Endothelial cell of umbilical vein (primary cell): Measurements from ENCODE around the gene ITGA3. TPM values are rescaled to one million over a fixed set of nuclear protein-coding genes. Genes with fewer than 3 reads are reported as not detected.

ENCODE experiments used
- BruUV-seq: library from RNA; stranded (reverse); fragments of 400-500 nt; replicated peaks from 2 replicates; lab custom pipeline; 2021; lab: Mats Ljungman, UMichigan
- CTCF ChIA-PET: fragments of 300-600, 350-600 bp; sonication (Branson Sonifier 250); formaldehyde crosslinking; loops from one replicate; lab custom pipeline; 2021; ENCODE audit warnings: antibody characterized with exemption, inconsistent platforms; lab: Charles Lee
- POLR2A ChIA-PET: fragments of 300-600, 350-600 bp; sonication (Branson Sonifier 250); formaldehyde crosslinking; loops from one replicate; lab custom pipeline; 2021; ENCODE audit warnings: antibody characterized with exemption, inconsistent platforms; lab: Charles Lee
- DNase-seq: peaks from one replicate; pipeline ENCODE4 v3.0.0-alpha.2; 2011; ENCODE audit warnings: low read depth, low spot score
- FAIRE-seq: peaks from 2 replicates; lab custom pipeline; 2011; peaks lifted over from hg19 to GRCh38; lab: Jason Lieb, UNC
- H2AFZ ChIP-seq: 2 replicates; pipeline ENCODE4 v1.6.0; 2012; ENCODE audit warnings: low read depth, low read length, control low read depth, inconsistent platforms
- H3K27ac ChIP-seq: 2 replicates; pipeline ENCODE4 v1.5.1; 2011; ENCODE audit warnings: low read depth, mild to moderate bottlenecking, control low read depth, low read length, moderate library complexity; ENCODE audit not compliant: insufficient read depth
- H3K27me3 ChIP-seq, 2 experiments: 2 replicates each; pipeline versions ENCODE4 v1.6.0 to v1.6.1; 2011; ENCODE audit warnings: low read length in 2 of 2, mixed read lengths in 1 of 2; ENCODE audit not compliant: control insufficient read depth in 2 of 2, insufficient read depth in 2 of 2
- H3K36me3 ChIP-seq, 2 experiments: 2 replicates in 1 of 2; 3 replicates in 1 of 2; pipeline ENCODE4 v1.5.1; 2011; ENCODE audit warnings: low read length in 2 of 2, mild to moderate bottlenecking in 1 of 2, moderate library complexity in 1 of 2; ENCODE audit not compliant: control insufficient read depth in 2 of 2, insufficient read depth in 2 of 2; ENCODE audit errors: extremely low read depth in 1 of 2
- H3K4me1 ChIP-seq: 3 replicates; pipeline ENCODE4 v1.5.1; 2011; ENCODE audit warnings: mild to moderate bottlenecking, low read length; ENCODE audit not compliant: control insufficient read depth, insufficient read depth; ENCODE audit errors: extremely low read depth
- H3K4me2 ChIP-seq: 2 replicates; pipeline ENCODE4 v1.6.1; 2011; ENCODE audit warnings: low read length, control low read depth, mixed read lengths; ENCODE audit not compliant: insufficient read depth
- H3K4me3 ChIP-seq, 3 experiments: fragments of 200-600 bp in 1 of 3; sonication (generic), shearing (Covaris generic) in 1 of 3; replicated peaks in 1 of 3; 2 replicates each; pipeline ENCODE4 v1.5.1; 2011 to 2016; ENCODE audit warnings: control low read depth in 3 of 3, low read length in 3 of 3, mild to moderate bottlenecking in 2 of 3, inconsistent platforms in 1 of 3, low read depth in 1 of 3, moderate library complexity in 1 of 3; ENCODE audit not compliant: insufficient read depth in 1 of 3
- H3K79me2 ChIP-seq: 2 replicates; pipeline ENCODE4 v1.6.0; 2012; ENCODE audit warnings: low read length, inconsistent platforms; ENCODE audit not compliant: control insufficient read depth, insufficient read depth
- H3K9ac ChIP-seq: replicated peaks from 2 replicates; pipeline ENCODE3; 2011; ENCODE audit warnings: low read length, control low read depth; ENCODE audit not compliant: insufficient read depth; ENCODE audit errors: extremely low read depth
- H3K9me1 ChIP-seq: replicated peaks from 3 replicates; pipeline ENCODE4 v1.6.0; 2011; ENCODE audit warnings: mild to moderate bottlenecking, low read length; ENCODE audit not compliant: control insufficient read depth, insufficient read depth; ENCODE audit errors: extremely low read depth
- H3K9me3 ChIP-seq: replicated peaks from 2 replicates; pipeline ENCODE4 v1.5.1; 2012; ENCODE audit warnings: low read length, inconsistent platforms; ENCODE audit not compliant: control insufficient read depth, insufficient read depth
- H4K20me1 ChIP-seq: replicated peaks from 2 replicates; pipeline ENCODE3; 2011; ENCODE audit warnings: mild to moderate bottlenecking, low read length; ENCODE audit not compliant: control insufficient read depth, insufficient read depth; ENCODE audit errors: extremely low read depth
- CTCF ChIP-seq, 2 donors: IDR thresholded peaks; 1 replicate in 1 of 2; 2 replicates in 1 of 2; pipeline ENCODE4 v1.5.1; 2011; ENCODE audit warnings: low read length in 2 of 2, mild to moderate bottlenecking in 2 of 2, moderate library complexity in 2 of 2, control low read depth in 1 of 2, inconsistent platforms in 1 of 2, low read depth in 1 of 2; ENCODE audit not compliant: insufficient read depth in 1 of 2; ENCODE audit errors: extremely low read depth in 1 of 2
- FOS ChIP-seq: IDR thresholded peaks from 2 replicates; pipeline ENCODE4 v1.6.1; 2011; ENCODE audit warnings: mild to moderate bottlenecking, low read length, moderate library complexity, borderline replicate concordance; ENCODE audit not compliant: insufficient read depth
- MYC ChIP-seq: IDR thresholded peaks from one replicate; pipeline ENCODE4 v1.6.1; 2011; ENCODE audit warnings: mild to moderate bottlenecking, low read depth, low read length
- POLR2A ChIP-seq: IDR thresholded peaks from 2 replicates; pipeline ENCODE4 v1.6.1; 2012; ENCODE audit warnings: low read depth, mild to moderate bottlenecking, control low read depth, low read length
- POLR2AphosphoS5 ChIP-seq: IDR thresholded peaks from 2 replicates; pipeline ENCODE4 v1.6.1; 2012; ENCODE audit warnings: low read depth, mild to moderate bottlenecking, control low read depth, low read length, moderate library complexity; ENCODE audit not compliant: insufficient read depth
- dilution Hi-C: fragments of 300-500 bp; cut with MboI; formaldehyde crosslinking; loops from one replicate; pipeline ENCODE4 v1.15.0; 2019; ENCODE audit warnings: low sequenced_read_pairs; ENCODE audit not compliant: extremely low pct_ligation_motif_present
- intact Hi-C: fragments of 100-400 bp; cut with micrococcal nuclease; formaldehyde crosslinking; loops from one replicate; pipeline ENCODE4 v1.10.0; 2022
- polyA plus RNA-seq, 4 experiments: library from polyadenylated mRNA; depleted of rRNA in 3 of 4; stranded (reverse) in 3 of 4; unstranded in 1 of 4; fragments of >200 nt; gene quantifications; 2 replicates each; pipeline versions ENCODE4 v1.2.1 to v1.2.3, GENCODE V29; 2011 to 2012; ENCODE audit warnings: missing spikeins in 1 of 4
- total RNA-seq: library from RNA; stranded (reverse); gene quantifications from 2 replicates; pipeline ENCODE4 v1.2.3, GENCODE V29; 2021

ITGA3 gene
- total and polyA plus RNA-seq, 2 donors (not counting 3 experiments of a cell fraction or from before 2014, with no cell fraction given), result 92.7 to 112 TPM

GRCh38 chr17:50132104-50132794 lies 76.3 kb downstream of the ITGA3 start:
- FAIRE-seq, result no peak
- POLR2A ChIA-PET, result no interaction called here

More at GRCh38 chr17:50132104-50132794, 76.3 kb downstream of the ITGA3 start:
- peaks cover 1 to 28% of the 10 kb centered on the region in 2 experiments for H3K36me3 ChIP-seq
- dilution Hi-C loops, result no loop called here
- no peak overlapping the region for H3K27ac ChIP-seq
- H3K79me2 ChIP-seq, result no peaks in the 10 kb centered on the region
- no peak for DNase-seq
- H2AFZ ChIP-seq, result no peak overlapping the region
- H3K4me1 ChIP-seq, result peaks cover 19% of the 10 kb centered on the region
- H3K9me1 ChIP-seq, result no peaks in the 10 kb centered on the region
- no peak overlapping the region for H3K4me3 ChIP-seq
- TF ChIP-seq POLR2A (peak; percentile 37), MYC (no peak), CTCF (IDR thresholded peaks at IDR 0.05; ENCODE audit: extremely low read depth in 1 of 2, insufficient read depth in 1 of 2, low read depth in 1 of 2, low read length in 2 of 2) (no peak), POLR2AphosphoS5 (peak; percentile 17), FOS (no peak)
- intact Hi-C loops, result no loop called here
- no peak overlapping the region for H3K4me2 ChIP-seq
- H4K20me1 ChIP-seq, result no peaks in the 10 kb centered on the region
- CTCF ChIA-PET, result interaction anchor here (0.9 to 3.7 kb wide), 11 partner anchors 8 to 66 kb away, joined by 3 to 37 read pairs (median 3); no protein-coding TSS in a partner anchor
- H3K9me3 ChIP-seq, result no peaks in the 10 kb centered on the region
- no peak overlapping the region for H3K9ac ChIP-seq
- H3K27me3 ChIP-seq, result no peaks in the 10 kb centered on the region
- BruUV-seq, result no TSS peak
